ENCODE data around the gene GPATCH4.

DNA sequence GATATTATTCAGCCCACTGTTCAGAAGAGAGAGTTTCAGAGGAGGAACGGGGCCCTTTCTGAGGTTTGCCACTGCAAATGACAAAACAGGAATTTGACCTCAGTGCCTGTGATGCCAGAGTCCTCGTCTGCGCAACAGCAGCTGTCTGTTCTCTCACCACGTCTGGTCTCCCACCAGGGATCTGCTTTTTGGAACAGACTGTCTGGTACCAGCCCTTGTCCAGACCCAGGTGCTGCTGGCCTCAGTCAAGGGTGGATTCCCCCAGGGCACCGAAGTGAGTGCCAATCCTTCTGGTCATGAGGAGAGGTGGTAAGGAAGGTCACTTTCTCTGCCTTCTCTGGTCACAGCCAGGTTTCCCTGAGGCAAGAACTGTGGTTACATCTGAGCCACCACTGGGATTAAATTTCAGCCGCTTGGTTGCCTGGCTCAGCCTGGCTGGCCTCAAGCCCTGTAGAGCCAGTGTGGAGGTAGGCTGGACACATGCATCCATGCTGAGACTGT, 38.4 kb upstream of the GPATCH4 start:
- TF ChIP-seq, protein P1, sequence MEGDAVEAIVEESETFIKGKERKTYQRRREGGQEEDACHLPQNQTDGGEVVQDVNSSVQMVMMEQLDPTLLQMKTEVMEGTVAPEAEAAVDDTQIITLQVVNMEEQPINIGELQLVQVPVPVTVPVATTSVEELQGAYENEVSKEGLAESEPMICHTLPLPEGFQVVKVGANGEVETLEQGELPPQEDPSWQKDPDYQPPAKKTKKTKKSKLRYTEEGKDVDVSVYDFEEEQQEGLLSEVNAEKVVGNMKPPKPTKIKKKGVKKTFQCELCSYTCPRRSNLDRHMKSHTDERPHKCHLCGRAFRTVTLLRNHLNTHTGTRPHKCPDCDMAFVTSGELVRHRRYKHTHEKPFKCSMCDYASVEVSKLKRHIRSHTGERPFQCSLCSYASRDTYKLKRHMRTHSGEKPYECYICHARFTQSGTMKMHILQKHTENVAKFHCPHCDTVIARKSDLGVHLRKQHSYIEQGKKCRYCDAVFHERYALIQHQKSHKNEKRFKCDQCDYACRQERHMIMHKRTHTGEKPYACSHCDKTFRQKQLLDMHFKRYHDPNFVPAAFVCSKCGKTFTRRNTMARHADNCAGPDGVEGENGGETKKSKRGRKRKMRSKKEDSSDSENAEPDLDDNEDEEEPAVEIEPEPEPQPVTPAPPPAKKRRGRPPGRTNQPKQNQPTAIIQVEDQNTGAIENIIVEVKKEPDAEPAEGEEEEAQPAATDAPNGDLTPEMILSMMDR (IDR thresholded peaks at IDR 0.05), result no peak
- TF ChIP-seq POLR2A (IDR thresholded peaks at IDR 0.05) (no peak), POLR2AphosphoS5 (IDR thresholded peaks at IDR 0.05) (no peak)

Measured in transverse colon (tissue), 4 donors.